Stimulated activated naive CD4-positive, alpha-beta T cell treated with Interleukin-2 at 50 U/mL for 16 hours (primary cell): Measurements from ENCODE around the gene ADARB2.
"Not testable (repeated sequence)": the region's sequence is repeated elsewhere in the genome, so short reads cannot be mapped to it uniquely, and the experiment has no call there.

ENCODE experiments used
- DNase-seq: peaks from one replicate; lab custom pipeline; 2025; lab: John Stamatoyannopoulos, UW

The ADARB2 gene

DNA sequence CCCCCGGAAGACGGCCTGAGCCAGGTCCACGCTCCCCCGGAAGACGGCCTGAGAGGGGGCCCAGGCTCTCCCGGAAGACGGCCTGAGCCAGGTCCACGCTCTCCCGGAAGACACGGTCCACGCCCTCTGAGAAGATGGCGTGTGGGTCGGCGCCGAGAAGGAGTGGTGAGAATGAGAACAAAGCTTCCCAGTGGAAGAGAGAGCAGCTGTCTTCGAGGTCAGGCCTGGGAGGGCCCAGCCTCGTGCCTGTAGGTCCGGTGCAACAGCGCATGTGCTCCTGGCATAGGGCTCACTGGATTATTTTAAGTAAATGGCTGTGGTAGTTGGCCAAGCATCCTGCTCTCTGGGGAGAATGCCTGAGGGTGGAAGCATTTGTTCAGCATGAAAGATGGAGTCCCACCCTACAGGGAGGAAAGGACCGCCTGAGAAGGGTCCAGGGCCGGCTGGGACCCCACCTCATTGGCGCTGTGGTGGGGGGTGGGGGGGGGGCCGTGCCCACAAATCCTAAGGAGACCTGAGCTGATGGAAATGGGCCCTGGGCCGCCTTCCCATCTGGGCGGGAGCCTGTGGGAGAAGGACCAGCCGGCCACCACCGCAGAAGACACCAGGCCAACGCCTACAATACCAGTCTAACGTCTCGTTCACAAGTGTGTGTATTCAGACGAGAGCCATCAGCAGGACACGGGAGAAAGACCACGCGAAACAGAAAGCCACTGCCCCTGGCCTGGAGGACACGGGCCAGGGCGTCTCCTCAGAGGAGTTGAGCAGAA, 471.1 kb downstream of the ADARB2 start:
- no peak for DNase-seq

DNA sequence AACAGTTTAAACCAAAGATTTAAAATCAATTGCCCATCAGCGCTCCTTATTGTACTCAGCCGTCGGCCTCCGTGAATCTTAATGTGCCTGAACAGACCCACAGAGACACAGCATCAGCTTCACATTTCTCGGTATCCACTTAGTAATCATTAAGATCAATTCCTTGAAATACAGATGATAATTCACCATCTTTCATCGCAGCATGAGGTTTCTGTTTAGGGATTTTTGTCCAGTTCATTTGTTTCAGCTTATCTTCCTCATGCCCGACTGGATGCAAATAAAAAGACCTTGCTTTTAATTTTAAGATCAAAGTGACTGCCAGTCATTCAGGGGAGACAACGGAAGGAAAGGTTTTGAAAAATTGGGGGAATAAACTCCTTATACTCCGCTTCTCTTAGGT, 473.3 kb downstream of the ADARB2 start:
- DNase-seq, result no peak

DNA sequence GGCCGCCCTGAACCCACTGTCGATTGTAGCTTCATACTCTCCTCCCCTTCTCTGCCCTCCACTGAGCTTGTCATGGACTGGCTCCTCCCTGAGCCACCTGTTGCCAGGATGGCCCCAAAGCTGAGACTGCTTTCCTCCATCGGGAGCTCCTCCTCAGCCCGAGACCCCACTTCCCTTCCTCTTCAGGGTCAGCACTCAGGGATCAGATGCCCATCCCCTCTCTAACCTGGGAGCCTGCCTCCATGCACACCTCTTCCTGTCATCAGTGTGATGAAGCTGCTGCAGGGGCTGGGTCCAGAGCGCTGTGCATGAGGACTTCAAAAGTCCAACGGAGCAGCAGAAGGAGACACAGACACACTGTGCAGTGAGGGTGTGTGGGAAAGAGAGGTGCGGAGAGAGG, 480.1 kb downstream of the ADARB2 start:
- no peak for DNase-seq

DNA sequence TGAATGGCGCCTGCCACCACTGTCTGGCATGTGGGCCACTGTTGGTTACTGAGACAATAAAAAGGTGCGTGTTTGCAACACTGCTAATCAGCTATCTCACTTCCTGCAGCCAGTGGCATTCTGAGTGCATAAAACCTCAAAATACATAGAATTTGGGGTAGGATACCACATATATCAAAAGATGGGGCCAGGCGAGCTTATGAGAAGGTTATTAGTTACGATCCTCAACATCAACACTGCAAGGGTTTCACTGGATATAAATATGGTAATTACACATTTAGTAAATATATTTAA, 480.9 kb downstream of the ADARB2 start:
- no peak for DNase-seq

DNA sequence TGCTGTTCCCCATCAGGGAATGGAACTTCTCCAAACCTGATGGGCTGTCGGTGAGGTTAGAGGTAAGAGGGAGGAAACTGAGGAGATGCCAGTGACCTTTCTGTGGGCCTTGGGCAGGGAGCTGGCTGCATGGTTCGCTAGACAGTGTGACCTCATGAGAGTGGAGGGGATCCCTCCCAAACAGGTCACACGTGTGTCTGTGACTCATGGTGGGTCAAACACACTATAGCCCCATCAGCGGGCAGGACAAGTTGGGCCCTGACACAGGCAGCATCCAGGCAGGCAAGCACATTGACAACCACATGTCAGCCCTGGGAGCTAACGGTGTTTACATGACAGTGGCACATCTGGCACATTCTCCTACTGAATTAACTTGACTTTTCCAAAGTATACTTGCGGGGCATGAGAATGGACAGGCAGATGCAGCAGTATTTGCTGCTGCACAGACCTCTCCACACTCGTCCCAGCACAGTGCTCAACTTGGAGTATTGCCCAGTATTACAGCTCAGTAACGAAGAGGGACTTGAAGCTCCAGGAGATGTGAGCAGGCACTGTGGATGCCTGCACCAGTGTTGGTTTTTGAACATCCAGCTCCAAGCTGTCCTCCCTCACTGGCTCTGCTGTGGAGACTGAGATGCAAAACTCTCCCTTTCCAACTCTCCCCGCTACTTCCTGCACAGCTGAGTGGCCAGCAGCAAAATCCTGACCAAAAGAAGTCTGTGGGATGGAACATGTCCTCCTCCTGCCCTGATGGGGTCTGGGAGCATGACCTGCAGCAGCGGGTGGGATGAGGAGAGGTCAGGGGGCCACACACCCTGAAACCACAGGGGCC, 481.5 kb downstream of the ADARB2 start:
- no peak for DNase-seq

DNA sequence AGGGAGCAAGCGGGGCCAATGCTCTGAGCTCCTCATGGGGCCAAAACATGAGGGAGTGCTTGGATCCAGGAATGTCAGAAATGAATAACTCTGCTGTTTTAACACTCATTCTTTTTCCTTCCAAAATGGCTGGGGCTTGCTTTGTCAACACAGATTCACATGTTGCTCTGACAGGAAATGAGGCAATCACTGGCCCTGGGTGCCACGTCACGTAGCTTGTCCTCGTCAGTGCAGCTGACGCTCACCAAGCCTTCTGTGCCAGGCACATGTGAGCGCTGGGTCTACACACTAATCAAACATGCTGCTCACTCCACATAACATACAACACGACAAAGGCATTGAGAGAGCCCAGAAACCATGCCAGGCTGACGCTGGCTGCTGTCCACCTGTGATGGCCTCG, 482.2 kb downstream of the ADARB2 start:
- DNase-seq, result no peak

DNA sequence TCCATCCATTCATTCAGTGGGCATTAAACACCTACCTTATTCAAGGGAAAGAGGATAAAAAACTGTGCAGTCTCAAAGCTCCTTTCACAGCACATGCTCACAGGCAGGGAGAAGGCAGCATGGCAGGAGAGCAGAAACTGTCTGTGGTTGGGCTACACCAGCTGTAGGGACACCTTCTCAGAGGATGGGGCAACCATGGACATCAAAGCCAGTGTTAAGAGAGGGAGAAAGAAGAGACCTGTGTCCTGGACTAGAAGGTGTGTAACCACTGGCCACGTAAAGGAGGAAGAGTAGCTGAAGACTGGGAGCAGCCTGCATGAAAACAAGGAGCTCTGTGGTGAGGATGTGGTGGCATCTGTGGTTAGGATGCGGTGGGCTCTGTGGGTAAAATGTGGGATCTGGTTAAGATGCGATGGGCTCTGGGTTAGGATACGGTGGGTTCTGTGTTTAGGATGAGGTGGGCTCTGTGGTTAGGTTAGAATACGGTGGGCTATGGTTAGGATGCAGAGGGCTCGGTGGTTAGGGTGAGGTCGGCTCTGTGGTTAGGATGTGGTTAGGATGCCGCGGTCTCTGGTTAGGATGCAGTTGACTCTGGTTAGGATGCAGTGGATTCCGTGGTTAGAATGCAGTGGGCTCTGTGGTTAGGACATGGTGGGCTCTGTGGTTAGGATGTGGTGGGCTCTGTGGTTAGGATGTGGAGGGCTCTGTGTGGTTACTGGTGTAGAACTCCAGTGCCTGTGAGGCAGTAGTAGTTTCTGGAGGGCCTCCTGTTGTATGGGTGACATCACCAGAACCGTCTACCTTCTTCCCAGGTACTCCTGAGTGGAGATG, 483.6 kb downstream of the ADARB2 start:
- no peak for DNase-seq

DNA sequence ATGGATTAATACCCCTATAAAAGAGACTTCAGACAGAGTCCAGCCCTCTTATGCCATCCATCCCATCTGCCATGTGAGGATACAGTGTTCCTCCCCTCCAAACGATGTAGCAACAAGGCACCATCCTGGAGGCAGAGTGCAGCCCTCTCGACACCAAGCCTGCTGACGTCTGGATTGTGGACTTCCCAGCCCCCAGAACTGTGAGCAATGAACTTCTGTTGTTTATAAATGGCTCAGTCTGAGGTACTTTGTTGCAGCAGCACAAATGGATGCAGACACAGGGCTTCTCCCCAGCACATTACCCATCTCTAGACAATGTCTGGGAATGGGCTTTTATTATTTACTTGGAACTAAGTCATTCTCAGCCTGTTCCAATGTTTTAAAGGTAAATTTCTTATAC, 485.6 kb downstream of the ADARB2 start:
- no peak for DNase-seq

DNA sequence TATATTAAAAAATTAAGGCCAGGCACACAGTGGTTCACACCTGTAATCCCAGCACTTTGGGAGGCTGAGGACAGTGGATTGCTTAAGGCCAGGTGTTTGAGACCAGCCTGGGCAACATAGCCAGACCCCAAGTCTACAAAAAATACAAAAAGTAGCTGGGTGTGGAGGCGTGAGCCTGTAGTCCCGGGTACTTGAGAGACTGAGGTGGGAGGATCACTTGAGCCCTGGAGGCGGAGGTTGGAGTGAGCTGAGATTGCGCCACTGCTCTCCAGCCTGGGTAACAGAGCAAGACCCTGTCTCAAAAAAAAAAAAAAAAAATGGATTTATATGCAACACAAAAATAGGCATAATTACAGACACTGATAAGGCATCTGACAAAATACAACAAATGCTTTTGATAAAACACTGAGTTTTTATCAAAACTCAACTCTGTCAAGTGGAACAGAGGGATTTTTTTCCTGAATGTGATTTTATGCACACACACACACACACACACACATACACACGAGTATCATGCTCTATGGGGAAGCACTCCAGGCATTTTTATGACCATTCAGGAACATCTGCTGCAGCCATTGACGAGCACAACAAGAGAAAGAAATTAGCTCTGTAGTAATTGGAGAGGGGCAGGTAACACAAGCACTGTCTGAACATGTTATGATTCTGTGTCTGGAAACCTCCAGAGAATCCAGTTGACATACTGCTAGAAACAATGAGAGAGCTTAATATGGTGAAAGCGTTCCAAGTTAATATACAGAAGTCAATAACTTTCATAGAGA, 488.0 kb downstream of the ADARB2 start:
- no peak for DNase-seq

DNA sequence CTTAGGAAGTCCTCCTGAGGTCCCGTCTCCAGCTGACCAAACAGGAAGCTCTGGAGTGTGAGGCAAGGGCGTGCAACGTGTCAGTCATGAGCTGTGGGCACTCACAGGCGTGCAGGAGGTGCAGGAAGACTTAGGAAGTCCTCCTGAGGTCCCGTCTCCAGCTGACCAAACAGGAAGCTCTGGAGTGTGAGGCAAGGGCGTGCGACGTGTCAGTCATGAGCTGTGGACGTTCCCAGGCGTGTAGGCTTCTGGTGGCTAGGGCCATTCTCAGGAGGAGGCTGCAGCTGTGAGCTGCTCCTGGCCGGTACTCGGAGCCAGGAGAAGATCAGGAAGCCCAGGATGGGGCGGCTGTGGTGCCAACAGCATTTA, 489.1 kb downstream of the ADARB2 start:
- not testable (repeated sequence) for DNase-seq

DNA sequence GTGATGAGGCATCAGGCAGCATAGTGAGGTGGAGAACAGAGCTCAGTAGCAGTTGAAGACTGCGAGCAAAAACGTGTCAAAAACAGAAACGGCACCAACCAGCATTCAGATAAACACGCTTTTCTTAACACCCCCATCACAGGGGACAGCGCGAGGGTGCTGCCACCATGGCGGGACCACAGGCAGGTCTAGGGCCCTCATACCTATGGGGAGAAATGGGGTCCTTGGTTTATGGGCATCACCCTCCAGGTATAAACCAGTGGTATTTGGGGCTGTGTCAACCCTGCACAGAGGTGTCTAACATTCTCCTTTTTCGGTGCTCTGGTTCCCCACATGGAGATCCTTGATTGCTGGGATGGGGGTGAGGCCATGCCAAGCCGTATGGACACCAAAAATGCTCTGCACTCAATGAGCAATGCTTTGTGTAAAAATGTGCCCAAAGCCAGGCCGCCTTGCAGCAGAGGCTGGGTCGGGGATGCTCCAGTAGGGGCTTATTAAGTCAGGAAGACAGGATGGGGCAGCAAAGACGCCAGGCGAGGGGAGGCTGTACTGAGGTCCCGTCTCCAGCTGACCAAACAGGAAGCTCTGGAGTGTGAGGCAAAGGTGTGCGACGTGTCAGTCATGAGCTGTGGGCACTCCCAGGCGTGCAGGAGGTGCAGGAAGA, 489.6 kb downstream of the ADARB2 start:
- DNase-seq, result no peak

DNA sequence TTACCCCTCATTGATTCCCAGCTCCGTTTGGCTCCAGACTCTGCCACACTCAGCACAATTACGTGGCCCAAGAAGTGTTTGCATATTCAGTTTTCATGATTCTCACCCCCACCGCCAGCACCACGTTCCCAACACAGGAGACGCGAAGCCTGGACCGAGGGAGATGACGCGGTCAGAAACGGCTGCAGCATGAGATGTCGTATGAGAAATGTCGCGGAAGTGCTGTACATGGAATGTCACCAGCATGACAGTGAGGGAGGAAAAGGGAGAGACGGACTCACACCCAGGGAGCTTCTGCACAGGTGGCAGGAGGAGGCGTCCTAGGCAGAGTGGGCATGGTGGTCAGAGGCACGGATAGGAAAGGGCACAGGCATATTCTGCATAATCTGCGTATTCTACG, 492.8 kb downstream of the ADARB2 start:
- DNase-seq, result no peak

DNA sequence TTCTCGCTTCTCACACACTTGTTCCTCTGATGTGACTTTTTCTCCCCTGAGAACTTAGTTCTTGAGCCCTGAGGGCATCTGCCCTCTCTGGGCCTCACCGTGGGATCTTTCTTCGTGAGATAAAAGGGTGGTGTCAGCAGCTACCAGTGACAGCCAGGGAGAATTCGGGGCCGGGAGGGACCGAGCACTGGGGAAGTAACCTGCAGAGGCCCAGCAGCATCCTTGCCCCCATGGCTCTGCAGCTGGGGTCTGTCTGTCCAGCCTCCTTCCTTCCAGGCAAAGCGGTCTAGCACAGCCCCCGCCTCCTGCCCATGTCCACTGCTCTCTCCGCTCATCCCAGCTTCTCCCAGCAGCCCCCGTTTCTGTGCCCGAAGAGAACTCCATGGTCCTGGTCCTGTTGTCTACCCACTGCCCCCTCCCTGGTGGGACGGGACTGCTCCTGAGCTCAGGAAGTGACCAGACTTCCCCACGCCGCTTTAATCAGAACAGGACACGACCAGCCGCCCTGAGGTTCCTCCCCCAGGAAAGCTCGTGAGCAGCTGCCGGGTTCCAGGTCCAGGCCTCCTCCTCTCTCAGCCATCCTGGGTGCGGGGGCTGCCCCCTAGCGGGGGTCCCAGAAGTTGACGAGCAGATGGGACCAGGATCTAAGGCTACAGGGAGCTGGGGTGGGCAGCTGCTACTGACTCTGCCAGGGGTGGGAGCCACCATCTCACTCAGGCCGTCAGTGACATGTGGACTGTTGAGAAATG, 493.7 kb downstream of the ADARB2 start:
- no peak for DNase-seq

DNA sequence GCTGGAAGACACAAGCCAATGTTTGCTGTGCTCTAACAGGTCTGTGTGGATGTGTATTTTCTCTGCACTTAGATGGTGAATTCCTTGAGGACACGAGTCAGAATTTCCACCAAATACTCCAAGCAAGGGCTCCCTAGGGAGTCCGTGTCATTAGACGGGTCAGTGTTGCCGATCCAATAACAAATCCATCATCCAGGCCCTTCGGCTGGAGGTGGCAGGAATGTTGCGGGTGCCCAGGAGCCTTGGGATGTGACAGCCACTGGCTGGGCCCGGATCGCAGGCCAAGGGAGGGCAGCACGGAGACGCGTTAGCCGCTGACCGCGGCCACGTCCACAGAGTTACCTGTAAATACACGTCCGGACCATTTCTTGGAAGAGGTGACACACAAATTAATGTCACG, 494.4 kb downstream of the ADARB2 start:
- no peak for DNase-seq

DNA sequence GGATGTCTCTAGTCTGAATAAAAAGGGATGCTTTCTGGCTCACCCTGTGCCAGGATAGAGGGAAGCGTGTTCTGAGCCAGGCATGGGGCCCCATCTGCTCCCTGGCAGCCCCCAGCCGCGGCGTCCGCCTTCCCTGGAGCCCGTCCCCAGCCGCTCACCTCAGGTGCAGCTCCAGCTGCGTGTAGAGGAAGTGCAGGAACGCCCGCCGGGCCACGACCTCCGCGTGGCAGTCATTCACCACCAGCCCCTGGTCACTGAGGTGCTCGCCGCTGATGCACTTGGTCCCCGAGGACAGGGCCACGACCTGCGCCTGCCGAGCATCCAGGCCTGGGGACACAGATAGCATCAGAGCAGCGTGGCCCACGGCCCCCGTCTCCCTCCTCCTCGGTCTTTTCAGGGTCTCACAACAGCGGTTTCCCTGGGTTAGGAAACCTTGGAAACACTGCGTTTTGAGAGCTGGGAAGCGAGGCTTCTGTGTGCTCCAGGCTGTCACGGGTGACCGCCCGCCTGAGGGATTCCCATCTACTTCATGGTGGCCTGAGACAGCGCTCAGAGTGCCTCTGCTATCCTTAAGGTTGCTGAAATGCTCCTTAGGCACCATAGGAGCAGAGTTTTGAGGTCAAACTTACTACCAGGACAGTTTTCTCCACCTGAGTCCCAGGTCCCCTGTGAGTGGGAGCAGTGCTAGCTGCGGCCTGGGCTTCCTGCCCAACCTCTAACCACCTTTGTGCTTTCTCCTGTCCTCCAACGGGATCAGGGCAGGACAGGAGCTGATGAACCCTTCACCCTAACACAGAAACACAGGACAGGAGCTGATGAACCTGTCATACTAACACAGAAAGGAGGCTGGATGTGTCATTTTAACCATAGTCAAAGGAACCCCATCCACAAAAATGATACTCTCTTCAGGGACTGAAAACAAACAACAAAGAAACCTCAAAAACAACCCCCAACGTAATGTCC, 495.1 kb downstream of the ADARB2 start:
- DNase-seq, result no peak

DNA sequence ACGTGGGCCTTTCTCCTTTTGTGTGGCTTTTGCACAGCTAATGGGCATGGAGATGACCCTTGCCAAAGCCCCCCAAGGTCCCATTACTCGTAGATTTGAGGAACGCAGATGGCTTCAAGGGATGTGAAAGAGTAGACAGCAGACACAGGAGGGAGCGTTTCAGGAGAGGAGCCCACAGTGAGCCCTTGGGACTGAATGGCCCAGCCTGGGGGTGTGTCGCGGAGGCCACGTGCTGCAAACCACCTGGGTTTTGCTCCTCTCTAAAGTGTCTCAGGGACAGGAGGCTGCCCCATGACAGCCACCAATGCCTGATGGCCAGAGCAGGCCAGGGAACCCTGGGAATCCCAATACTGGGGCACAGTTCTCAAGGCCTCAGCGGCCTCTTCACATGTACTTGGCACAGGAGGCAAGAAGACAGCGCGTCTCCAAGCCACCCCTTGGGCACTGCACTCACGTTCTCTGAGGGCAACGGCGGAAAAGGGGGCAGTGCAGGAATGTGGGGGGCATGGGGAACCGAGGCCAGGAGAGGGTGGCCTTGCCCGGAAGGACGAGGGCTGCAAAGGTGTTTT, 495.9 kb downstream of the ADARB2 start:
- DNase-seq, result no peak

DNA sequence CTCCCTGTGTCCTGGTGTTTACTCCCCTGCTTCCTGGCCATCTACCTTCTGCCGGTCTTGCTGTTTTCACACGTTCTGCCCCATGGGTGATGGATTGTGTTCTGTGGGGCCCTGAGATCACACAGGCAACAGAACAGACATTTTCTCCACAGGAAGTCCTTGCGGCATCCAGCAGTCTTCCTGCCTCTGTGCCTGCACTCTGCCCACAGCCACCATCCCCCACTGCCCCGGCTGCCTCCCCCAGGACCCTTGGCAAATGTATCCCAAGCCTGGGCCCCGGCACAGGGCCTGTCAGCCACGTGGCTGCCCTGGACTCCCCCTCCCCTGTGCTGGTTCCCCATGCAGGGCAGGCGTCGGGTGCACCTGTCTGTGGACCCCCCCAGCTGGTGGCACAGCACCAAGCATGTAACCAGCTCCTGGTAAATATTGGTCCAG, 497.0 kb downstream of the ADARB2 start:
- no peak for DNase-seq

DNA sequence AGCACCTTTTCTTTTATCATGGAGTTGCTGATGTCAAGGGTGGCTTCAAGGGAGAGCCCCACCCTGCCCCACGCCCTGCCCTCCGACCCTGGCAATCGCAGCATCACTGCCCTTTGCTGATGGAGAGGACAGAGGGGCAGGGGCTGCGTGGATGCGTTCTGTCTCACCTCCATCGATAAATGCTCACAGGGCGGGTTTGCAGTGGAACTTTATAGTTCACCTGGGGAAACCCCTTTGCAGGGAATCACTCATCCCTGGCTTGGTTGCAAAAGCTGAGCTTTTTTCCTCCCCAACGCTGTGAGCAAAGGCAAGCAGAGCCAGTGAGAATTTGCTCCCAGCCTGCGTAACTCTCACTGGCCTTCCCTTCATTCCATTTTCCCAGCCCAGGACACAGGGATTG, 504.3 kb downstream of the ADARB2 start:
- DNase-seq, result no peak
